ENCODE measurements around the gene KITLG. TPM values are rescaled to one million over a fixed set of nuclear protein-coding genes. Genes with fewer than 3 reads are reported as not detected.

Gene KITLG
- polyA plus RNA-seq, 1 of the 3 experiments (the other 2 are of a cell fraction) = 8.9 TPM

DNA sequence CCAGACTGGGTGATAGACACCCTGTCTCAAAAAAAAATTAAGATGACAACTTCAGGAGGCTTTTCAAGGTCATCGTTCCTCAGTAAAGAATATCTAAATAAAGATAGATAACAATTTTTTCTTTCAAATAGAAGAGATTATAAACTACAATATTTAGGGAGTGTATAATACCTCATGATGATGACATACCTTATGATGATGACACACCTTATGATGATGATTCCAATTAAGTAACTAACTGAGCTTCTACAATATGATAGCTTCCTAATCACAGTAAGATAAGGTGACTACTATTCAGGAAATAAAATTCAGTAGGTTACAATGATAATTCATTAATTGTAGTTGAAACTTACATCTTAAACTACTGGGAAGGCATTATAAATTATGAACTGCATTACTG, 40.4 kb downstream of the KITLG start:
- no peak for DNase-seq
- peaks cover 88% of the 10 kb centered on the region for H3K79me2 ChIP-seq (ENCODE audit: insufficient read depth)
- H3K36me3 ChIP-seq (replicated peaks in 1 of 2; ENCODE audit: control insufficient read depth in 1 of 2, insufficient read depth in 2 of 2, low read length in 1 of 2) = peaks cover 0 to 83% of the 10 kb centered on the region in 2 experiments
- H3K9me3 ChIP-seq = no peaks in the 10 kb centered on the region
- CTCF ChIA-PET = no interaction called here
- POLR2A ChIA-PET = no interaction called here
- no peak overlapping the region for H3K27ac ChIP-seq (ENCODE audit: low read depth in 2 of 2, low read length in 1 of 2)
- no peak overlapping the region for H3K4me3 ChIP-seq (ENCODE audit: low read depth in 2 of 2, low read length in 1 of 2)
- H3K27me3 ChIP-seq (ENCODE audit: insufficient read depth) = no peaks in the 10 kb centered on the region
- peaks cover 12% of the 10 kb centered on the region for H4K20me1 ChIP-seq (ENCODE audit: insufficient read depth)
- no peak overlapping the region for H2AFZ ChIP-seq (ENCODE audit: low read depth)
- no peak overlapping the region for H3K9ac ChIP-seq
- 0% methylated on average over 1 of the region's 1 CpG for WGBS (ENCODE audit: low lambda C conversion rate)
- no peak overlapping the region for H3K4me2 ChIP-seq
- H3K9me2 ChIP-seq = no peaks in the 10 kb centered on the region
- TF ChIP-seq CHD2 (IDR thresholded peaks at IDR 0.05; ENCODE audit: low read length, partially characterized antibody) (no peak), YY1 (IDR thresholded peaks at IDR 0.05; ENCODE audit: low read depth) (no peak), POLR2AphosphoS5 (IDR thresholded peaks at IDR 0.05; ENCODE audit: low read depth, low read length) (no peak), EZH2phosphoT487 (IDR thresholded peaks at IDR 0.05; ENCODE audit: borderline replicate concordance, low read depth) (no peak), TAF1 (IDR thresholded peaks at IDR 0.05; ENCODE audit: borderline replicate concordance, low read depth, low read length) (no peak), GATA2 (CRISPR knock-in tag; IDR thresholded peaks at IDR 0.05) (no peak), FOXJ3 (CRISPR knock-in tag; IDR thresholded peaks at IDR 0.05) (no peak), MEF2A (IDR thresholded peaks at IDR 0.05; ENCODE audit: borderline replicate concordance, low read depth) (no peak), RFX5 (IDR thresholded peaks at IDR 0.05; ENCODE audit: low read length) (no peak), RAD21 (IDR thresholded peaks at IDR 0.05; ENCODE audit: low read length) (no peak), GABPA (IDR thresholded peaks at IDR 0.05; ENCODE audit: low read depth) (no peak), SMC3 (IDR thresholded peaks at IDR 0.05; ENCODE audit: low read depth, low read length) (no peak), FOXM1 (IDR thresholded peaks at IDR 0.05; ENCODE audit: low read depth) (no peak), ELF1 (IDR thresholded peaks at IDR 0.05) (no peak), RCOR1 (IDR thresholded peaks at IDR 0.05; ENCODE audit: low read length) (no peak), NFIC (IDR thresholded peaks at IDR 0.05; ENCODE audit: borderline replicate concordance) (no peak)
- TF ChIP-seq, protein P1, sequence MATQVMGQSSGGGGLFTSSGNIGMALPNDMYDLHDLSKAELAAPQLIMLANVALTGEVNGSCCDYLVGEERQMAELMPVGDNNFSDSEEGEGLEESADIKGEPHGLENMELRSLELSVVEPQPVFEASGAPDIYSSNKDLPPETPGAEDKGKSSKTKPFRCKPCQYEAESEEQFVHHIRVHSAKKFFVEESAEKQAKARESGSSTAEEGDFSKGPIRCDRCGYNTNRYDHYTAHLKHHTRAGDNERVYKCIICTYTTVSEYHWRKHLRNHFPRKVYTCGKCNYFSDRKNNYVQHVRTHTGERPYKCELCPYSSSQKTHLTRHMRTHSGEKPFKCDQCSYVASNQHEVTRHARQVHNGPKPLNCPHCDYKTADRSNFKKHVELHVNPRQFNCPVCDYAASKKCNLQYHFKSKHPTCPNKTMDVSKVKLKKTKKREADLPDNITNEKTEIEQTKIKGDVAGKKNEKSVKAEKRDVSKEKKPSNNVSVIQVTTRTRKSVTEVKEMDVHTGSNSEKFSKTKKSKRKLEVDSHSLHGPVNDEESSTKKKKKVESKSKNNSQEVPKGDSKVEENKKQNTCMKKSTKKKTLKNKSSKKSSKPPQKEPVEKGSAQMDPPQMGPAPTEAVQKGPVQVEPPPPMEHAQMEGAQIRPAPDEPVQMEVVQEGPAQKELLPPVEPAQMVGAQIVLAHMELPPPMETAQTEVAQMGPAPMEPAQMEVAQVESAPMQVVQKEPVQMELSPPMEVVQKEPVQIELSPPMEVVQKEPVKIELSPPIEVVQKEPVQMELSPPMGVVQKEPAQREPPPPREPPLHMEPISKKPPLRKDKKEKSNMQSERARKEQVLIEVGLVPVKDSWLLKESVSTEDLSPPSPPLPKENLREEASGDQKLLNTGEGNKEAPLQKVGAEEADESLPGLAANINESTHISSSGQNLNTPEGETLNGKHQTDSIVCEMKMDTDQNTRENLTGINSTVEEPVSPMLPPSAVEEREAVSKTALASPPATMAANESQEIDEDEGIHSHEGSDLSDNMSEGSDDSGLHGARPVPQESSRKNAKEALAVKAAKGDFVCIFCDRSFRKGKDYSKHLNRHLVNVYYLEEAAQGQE (IDR thresholded peaks at IDR 0.05; ENCODE audit: low read depth, low read length) = no peak
- TF ChIP-seq, protein P2, sequence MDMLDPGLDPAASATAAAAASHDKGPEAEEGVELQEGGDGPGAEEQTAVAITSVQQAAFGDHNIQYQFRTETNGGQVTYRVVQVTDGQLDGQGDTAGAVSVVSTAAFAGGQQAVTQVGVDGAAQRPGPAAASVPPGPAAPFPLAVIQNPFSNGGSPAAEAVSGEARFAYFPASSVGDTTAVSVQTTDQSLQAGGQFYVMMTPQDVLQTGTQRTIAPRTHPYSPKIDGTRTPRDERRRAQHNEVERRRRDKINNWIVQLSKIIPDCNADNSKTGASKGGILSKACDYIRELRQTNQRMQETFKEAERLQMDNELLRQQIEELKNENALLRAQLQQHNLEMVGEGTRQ (IDR thresholded peaks at IDR 0.05; ENCODE audit: borderline replicate concordance, low read depth, low read length) = no peak
- TF ChIP-seq, protein P3, sequence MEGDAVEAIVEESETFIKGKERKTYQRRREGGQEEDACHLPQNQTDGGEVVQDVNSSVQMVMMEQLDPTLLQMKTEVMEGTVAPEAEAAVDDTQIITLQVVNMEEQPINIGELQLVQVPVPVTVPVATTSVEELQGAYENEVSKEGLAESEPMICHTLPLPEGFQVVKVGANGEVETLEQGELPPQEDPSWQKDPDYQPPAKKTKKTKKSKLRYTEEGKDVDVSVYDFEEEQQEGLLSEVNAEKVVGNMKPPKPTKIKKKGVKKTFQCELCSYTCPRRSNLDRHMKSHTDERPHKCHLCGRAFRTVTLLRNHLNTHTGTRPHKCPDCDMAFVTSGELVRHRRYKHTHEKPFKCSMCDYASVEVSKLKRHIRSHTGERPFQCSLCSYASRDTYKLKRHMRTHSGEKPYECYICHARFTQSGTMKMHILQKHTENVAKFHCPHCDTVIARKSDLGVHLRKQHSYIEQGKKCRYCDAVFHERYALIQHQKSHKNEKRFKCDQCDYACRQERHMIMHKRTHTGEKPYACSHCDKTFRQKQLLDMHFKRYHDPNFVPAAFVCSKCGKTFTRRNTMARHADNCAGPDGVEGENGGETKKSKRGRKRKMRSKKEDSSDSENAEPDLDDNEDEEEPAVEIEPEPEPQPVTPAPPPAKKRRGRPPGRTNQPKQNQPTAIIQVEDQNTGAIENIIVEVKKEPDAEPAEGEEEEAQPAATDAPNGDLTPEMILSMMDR (IDR thresholded peaks at IDR 0.05) = no peak
- H3K4me1 ChIP-seq (ENCODE audit: control insufficient read depth in 1 of 2, insufficient read depth in 2 of 2, low read depth in 1 of 2, low read length in 1 of 2) = no peaks in the 10 kb centered on the region
- peaks cover 7% of the 10 kb centered on the region for H3F3A ChIP-seq (replicated peaks; ENCODE audit: insufficient read depth)

Measured in SK-N-SH (cell line).